ENCODE measurements around the gene CACNA1G. TPM values are rescaled to one million over a fixed set of nuclear protein-coding genes. Genes with fewer than 3 reads are reported as not detected.

Gene CACNA1G
- total and polyA plus RNA-seq, 2 donors: 0.15 to 6.6 TPM

DNA sequence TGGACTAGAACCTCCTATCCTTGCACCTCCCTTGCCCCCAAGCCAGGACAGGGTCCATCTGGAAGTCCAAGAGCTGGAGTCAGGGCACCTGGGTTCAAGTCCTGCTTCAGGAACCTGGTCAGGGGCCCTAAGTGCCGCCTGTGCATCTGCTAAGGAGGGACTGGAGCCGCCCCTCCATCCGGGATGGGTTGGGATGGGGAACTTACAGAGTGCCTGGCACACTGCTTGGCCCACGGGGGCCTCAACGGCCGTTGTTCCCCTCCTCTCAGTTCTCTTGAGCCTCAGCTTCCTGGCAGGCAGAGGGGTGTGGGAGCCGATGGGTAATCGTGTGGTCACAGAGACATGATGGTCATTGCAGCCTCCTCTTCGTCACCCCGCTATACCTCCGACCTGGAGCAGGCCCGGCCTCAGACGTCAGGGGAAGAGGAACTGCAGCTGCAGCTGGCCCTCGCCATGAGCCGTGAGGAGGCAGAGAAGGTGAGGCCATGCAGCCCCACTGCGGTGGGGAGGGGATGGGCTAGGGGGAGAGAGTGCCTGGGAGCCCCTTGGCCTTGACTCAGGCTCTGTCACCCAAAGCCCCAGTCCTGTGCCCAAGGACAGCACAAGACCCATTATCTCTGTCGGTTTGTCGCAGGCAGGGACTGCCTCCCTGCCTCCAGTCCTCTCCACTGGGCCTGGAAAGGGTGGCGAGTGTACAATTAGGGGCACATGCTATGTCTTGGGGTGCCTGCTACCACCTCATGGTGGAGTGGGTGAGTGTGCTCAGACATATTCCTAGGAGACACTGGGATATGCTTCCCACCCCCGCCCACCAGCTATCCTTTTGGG is 22.6 kb upstream of the CACNA1G start:
- no peak overlapping the region for H3K27ac ChIP-seq (ENCODE audit: low read depth)

GRCh38 chr17:50538549-50539410 is 21.7 kb upstream of the CACNA1G start:
- H3K27ac ChIP-seq (ENCODE audit: low read depth): no peak overlapping the region
- 73% methylated on average over 20 of the region's 20 CpGs for WGBS

More for the DNA sequence above, 22.6 kb upstream of the CACNA1G start:
- 86% methylated on average over 20 of the region's 20 CpGs for WGBS
- no peak for DNase-seq (ENCODE audit: extremely low spot score)
- Histone ChIP-seq H3K4me3 (ENCODE audit: low read depth, low read length) (no peak overlapping the region), H3K36me3 (ENCODE audit: insufficient read depth) (no peaks in the 10 kb centered on the region), H3K4me1 (ENCODE audit: insufficient read depth) (no peaks in the 10 kb centered on the region)

GRCh38 chr17:50539762-50540559 is 20.6 kb upstream of the CACNA1G start:
- 75% methylated on average over 15 of the region's 15 CpGs for WGBS
- Histone ChIP-seq H3K27ac (ENCODE audit: low read depth) (no peak overlapping the region), H3K4me1 (ENCODE audit: insufficient read depth) (no peaks in the 10 kb centered on the region), H3K4me3 (ENCODE audit: low read depth, low read length) (no peak overlapping the region), H3K36me3 (ENCODE audit: insufficient read depth) (no peaks in the 10 kb centered on the region)
- DNase-seq (ENCODE audit: extremely low spot score): no peak

More at GRCh38 chr17:50538549-50539410, 21.7 kb upstream of the CACNA1G start:
- no peak for DNase-seq (ENCODE audit: extremely low spot score)
- Histone ChIP-seq H3K4me3 (ENCODE audit: low read depth, low read length) (no peak overlapping the region), H3K36me3 (ENCODE audit: insufficient read depth) (no peaks in the 10 kb centered on the region), H3K4me1 (ENCODE audit: insufficient read depth) (no peaks in the 10 kb centered on the region)

DNA sequence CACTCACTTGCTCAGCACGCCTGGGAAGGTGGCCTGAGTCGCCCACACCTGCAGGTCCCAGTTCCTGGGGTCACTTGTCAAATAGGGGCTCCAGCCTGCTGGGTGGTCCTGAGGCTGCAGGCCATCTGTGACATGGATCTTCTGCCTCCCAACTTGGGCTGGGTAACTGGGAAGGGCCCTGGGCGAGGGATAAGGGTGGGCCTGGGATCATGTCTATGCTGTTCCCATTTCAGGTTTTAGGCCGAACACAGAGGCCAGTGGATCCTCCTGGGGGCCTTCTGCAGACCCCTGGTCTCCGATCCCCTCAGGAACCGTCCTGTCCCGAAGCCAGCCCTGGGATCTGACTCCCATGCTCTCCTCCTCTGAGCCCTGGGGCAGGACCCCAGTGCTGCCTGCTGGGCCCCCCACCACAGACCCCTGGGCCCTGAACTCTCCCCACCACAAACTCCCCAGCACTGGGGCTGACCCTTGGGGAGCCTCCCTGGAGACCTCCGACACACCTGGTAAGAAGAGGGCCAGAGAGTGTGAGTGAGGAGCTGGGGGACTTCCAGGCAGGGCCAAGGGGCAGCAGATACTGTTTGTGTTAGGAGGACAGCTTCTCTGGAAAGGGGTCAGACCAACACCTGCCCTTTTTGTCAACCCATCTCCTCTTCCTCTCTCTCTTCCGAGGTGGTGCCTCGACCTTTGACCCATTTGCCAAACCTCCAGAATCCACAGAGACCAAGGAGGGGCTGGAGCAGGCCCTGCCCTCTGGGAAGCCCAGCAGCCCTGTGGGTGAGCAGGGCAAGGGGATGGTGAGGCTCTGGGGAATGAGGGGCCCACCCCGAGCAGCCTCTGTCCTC is 19.7 kb upstream of the CACNA1G start:
- WGBS: 93% methylated on average over 11 of the region's 11 CpGs
- Histone ChIP-seq H3K27ac (ENCODE audit: low read depth) (no peak overlapping the region), H3K36me3 (ENCODE audit: insufficient read depth) (no peaks in the 10 kb centered on the region), H3K4me3 (ENCODE audit: low read depth, low read length) (no peak overlapping the region), H3K4me1 (ENCODE audit: insufficient read depth) (no peaks in the 10 kb centered on the region)
- no peak for DNase-seq (ENCODE audit: extremely low spot score)

- no peak for DNase-seq (ENCODE audit: extremely low spot score)
- H3K27ac ChIP-seq (ENCODE audit: low read depth): no peak overlapping the region
- no peaks in the 10 kb centered on the region for H3K36me3 ChIP-seq (ENCODE audit: insufficient read depth)
- WGBS: 72% methylated on average over 9 of the region's 9 CpGs
- H3K4me1 ChIP-seq (ENCODE audit: insufficient read depth): no peaks in the 10 kb centered on the region
- peak overlapping the region; percentile 54 for H3K4me3 ChIP-seq (ENCODE audit: low read depth, low read length)
Measured at GRCh38 chr17:50541402-50541715, 19.2 kb upstream of the CACNA1G start.

DNA sequence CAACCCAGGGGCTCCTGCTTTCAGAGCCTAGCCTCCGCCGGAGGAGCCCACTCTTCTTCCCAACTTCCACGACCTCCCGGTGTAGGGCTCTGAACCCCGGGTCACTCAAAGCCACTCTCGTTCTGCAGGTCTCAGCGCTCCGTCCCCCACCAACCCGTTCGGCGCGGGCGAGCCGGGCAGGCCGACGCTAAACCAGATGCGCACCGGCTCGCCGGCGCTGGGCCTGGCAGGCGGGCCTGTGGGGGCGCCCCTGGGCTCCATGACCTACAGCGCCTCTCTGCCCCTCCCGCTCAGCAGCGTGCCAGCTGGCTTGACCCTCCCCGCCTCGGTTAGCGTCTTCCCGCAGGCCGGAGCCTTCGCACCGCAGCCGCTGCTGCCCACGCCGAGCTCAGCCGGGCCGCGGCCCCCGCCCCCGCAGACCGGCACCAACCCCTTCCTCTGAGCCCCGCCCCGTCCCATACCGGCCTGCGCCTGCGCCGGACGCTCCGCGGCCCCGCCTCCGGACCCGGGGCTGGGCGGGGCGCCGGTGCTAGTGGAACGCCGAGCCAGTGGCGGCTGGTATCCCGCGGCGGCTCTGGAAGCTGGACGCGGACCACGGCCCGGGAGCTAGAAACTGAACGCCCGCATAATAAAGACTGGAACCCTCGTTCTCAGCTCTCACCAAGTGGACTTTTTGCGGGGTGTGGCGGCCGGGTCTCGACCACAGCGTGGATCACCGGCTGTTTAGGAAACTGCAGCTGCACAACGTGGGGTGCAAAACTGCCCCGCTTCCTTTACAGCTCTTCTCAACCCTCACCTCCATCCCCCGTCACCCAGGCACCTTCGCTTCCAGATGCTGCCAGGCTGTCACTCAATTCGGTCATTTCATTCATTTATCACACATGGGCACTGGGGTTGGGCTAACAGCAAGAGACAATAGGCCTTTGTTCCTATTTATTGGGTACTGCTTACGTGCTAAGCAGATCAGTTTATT is 18.5 kb upstream of the CACNA1G start:
- WGBS: 2% methylated on average over 82 of the region's 82 CpGs
- H3K27ac ChIP-seq (ENCODE audit: low read depth): no peak overlapping the region

DNA sequence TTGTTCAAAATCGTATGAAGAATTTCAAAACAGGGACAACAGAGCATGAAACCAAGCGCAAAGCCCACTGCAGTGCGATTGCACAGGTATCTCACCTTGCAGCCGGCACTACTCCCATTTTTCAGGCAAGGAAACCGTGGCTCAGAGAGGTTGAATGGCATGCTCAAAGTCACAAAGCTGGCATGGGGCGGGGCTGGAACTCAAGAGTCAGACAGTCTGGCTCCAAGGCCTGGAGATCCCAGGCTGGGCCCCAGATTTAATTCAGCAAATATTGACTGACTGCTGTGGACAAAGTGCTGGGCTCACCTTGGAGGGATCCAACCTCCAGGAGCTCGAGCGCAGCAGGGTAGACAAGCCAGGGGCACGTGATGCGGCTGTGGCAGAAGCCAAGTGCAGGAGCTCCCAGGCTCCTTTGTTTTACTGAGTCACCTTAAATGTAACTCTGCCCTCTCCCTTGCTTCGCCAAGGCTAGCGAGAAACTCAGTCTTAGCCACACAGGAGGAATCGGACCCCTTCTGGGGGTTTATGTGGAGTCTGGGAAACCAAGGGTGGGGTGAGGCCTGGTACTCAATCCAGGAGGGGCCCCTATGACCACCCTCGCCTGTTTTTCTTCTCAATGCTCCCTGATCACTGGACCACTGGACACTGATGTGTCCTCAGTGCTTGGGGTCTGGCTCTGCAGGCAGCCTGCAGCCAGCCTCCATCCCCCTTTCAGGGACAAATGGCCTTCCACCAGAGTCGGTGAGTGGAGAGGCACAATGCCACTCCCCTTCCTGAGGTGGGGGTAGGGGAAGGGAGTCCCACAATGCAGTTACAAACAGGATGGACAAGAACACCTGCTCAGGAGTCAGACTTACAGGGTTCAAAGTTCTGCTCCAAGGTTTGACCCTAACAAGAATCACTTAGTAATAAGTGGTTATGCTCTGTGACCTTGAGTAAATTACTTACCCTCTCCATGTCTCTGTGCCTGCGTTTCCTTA is 17.4 kb upstream of the CACNA1G start:
- Histone ChIP-seq H3K27ac (ENCODE audit: low read depth) (no peak overlapping the region), H3K4me3 (ENCODE audit: low read depth, low read length) (no peak overlapping the region), H3K36me3 (ENCODE audit: insufficient read depth) (no peaks in the 10 kb centered on the region), H3K4me1 (ENCODE audit: insufficient read depth) (no peaks in the 10 kb centered on the region)
- 79% methylated on average over 16 of the region's 16 CpGs for WGBS
- no peak for DNase-seq (ENCODE audit: extremely low spot score)

More for the DNA sequence above, 18.5 kb upstream of the CACNA1G start:
- Histone ChIP-seq H3K36me3 (ENCODE audit: insufficient read depth) (no peaks in the 10 kb centered on the region), H3K4me1 (ENCODE audit: insufficient read depth) (no peaks in the 10 kb centered on the region), H3K4me3 (ENCODE audit: low read depth, low read length) (peak overlapping the region; percentile 54)
- no peak for DNase-seq (ENCODE audit: extremely low spot score)

DNA sequence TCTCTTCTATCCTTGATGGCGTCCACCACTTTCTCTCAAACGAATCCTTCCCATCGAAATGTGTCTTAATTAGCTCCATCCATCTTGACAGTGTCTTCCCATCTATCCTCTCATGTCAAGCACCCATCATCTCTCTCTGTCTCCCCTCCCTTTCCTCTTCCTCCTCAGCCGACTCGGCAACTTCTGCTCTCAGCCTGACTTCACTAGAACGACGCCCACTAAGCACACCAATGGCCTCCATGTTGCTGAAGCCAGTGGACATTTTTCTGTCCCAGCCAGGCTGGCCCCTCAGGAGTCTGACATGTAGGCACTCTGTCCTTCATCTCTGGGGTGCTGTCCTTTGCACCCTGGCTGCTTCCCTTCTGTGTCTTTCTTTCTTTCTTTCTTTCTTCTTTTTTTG is 16.0 kb upstream of the CACNA1G start:
- WGBS: 82% methylated on average over 7 of the region's 7 CpGs
- no peaks in the 10 kb centered on the region for H3K36me3 ChIP-seq (ENCODE audit: insufficient read depth)

GRCh38 chr17:50545311-50545710 is 15.2 kb upstream of the CACNA1G start:
- Histone ChIP-seq H3K4me3 (ENCODE audit: low read depth, low read length) (no peak overlapping the region), H3K36me3 (ENCODE audit: insufficient read depth) (no peaks in the 10 kb centered on the region), H3K27ac (ENCODE audit: low read depth) (no peak overlapping the region), H3K4me1 (ENCODE audit: insufficient read depth) (no peaks in the 10 kb centered on the region)
- 54% methylated on average over 8 of the region's 8 CpGs for WGBS
- DNase-seq (ENCODE audit: extremely low spot score): no peak

More for the DNA sequence above, 16.0 kb upstream of the CACNA1G start:
- DNase-seq (ENCODE audit: extremely low spot score): no peak
- Histone ChIP-seq H3K27ac (ENCODE audit: low read depth) (no peak overlapping the region), H3K4me3 (ENCODE audit: low read depth, low read length) (no peak overlapping the region), H3K4me1 (ENCODE audit: insufficient read depth) (no peaks in the 10 kb centered on the region)

- WGBS: 53% methylated on average over 4 of the region's 4 CpGs
- Histone ChIP-seq H3K4me3 (ENCODE audit: low read depth, low read length) (no peak overlapping the region), H3K27ac (ENCODE audit: low read depth) (no peak overlapping the region), H3K4me1 (ENCODE audit: insufficient read depth) (no peaks in the 10 kb centered on the region), H3K36me3 (ENCODE audit: insufficient read depth) (no peaks in the 10 kb centered on the region)
- no peak for DNase-seq (ENCODE audit: extremely low spot score)
Measured at GRCh38 chr17:50546701-50547034, 13.8 kb upstream of the CACNA1G start.

DNA sequence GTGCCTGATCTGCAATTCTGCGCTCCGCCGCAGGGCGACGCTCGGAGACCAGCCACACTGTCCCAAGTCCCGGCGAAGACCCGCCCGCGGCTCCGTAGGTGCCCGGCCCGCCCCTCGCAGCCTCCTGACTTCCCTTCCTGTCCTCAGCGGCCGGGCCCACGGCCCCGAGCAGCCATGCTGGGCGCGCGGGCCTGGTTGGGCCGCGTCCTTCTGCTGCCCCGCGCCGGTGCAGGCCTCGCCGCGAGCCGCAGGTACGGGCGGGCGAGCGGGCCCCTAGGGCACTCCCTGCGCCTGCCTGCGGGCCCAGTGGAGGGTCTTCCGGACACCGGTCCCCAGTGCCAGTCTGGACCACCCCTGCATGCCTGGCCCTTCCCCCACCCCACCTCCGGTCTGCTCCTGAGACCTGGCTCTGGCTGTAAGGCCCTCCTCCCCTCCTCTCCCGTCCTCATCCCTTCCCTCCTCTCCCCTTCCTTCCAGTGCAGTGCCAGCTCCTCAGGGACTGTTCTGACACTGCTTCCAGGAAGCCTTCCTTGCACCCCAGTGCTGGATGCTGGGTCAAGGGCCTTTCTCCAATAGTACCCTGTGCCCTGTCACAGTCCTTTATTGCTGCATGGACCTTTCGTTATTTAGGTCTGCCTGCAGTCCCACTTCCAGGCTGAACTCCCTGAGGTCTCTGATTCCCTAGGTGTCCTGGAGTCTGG is 13.3 kb upstream of the CACNA1G start, which contains the start of gene SPATA20:
TSS of gene SPATA20 (plus strand) at position 140 of the 701 bp plus-strand sequence. CDS start at position 175, 35 bp downstream.
- no peak for DNase-seq (ENCODE audit: extremely low spot score)
- 3% methylated on average over 42 of the region's 42 CpGs for WGBS
- H3K36me3 ChIP-seq (ENCODE audit: insufficient read depth): no peaks in the 10 kb centered on the region
- peak within 1 kb of the TSS; percentile 30 for H3K27ac ChIP-seq (ENCODE audit: low read depth)
- no peaks in the 10 kb centered on the region for H3K4me1 ChIP-seq (ENCODE audit: insufficient read depth)
- H3K4me3 ChIP-seq (ENCODE audit: low read depth, low read length): peak within 1 kb of the TSS; percentile 52

Measured in urinary bladder (tissue), 4 donors.